WERI-Rb-1 (cell line): ENCODE results near the gene F2RL1.
"Not testable (repeated sequence)": the region's sequence is repeated elsewhere in the genome, so short reads cannot be mapped to it uniquely, and the experiment has no call there.

Source experiments
- DNase-seq: peaks from one replicate; pipeline ENCODE4 v3.0.0-alpha.2; 2020
- H3K27ac ChIP-seq: fragments of 250-450 bp; sonication (Bioruptor Pico); 2 replicates; pipeline ENCODE4 v1.5.1; 2020; ENCODE audit warnings: mild to moderate bottlenecking, moderate library complexity
- H3K27me3 ChIP-seq: fragments of 250-450 bp; sonication (Bioruptor Pico); 2 replicates; pipeline ENCODE4 v1.5.1; 2021; ENCODE audit warnings: mild to moderate bottlenecking, low read depth, moderate library complexity; ENCODE audit not compliant: insufficient read depth, severe bottlenecking
- H3K36me3 ChIP-seq: fragments of 250-450 bp; sonication (Bioruptor Pico); 2 replicates; pipeline ENCODE4 v1.5.1; 2020; ENCODE audit warnings: mild to moderate bottlenecking, moderate library complexity
- H3K4me3 ChIP-seq: 2 replicates; pipeline ENCODE4 v1.5.1; 2011; ENCODE audit warnings: low read depth, mild to moderate bottlenecking, control low read depth, low read length
- H3K9me3 ChIP-seq: fragments of 250-450 bp; sonication (Bioruptor Pico); 2 replicates; pipeline ENCODE4 v1.5.1; 2021; ENCODE audit warnings: mild to moderate bottlenecking, moderate library complexity; ENCODE audit not compliant: severe bottlenecking
- CTCF ChIP-seq: IDR thresholded peaks from 2 replicates; pipeline ENCODE4 v1.5.1; 2011; ENCODE audit warnings: low read depth, mild to moderate bottlenecking, control low read depth, inconsistent platforms, low read length

F2RL1 gene

GRCh38 chr5:76816110-76816831 lies 2.6 kb upstream of the F2RL1 start:
- H3K36me3 ChIP-seq: no peaks in the 10 kb centered on the region
- no peak for DNase-seq
- no peak overlapping the region for H3K4me3 ChIP-seq
- no peaks in the 10 kb centered on the region for H3K27me3 ChIP-seq
- TF ChIP-seq CTCF: no peak
- H3K27ac ChIP-seq: no peak overlapping the region
- H3K9me3 ChIP-seq: peaks cover 3% of the 10 kb centered on the region

DNA sequence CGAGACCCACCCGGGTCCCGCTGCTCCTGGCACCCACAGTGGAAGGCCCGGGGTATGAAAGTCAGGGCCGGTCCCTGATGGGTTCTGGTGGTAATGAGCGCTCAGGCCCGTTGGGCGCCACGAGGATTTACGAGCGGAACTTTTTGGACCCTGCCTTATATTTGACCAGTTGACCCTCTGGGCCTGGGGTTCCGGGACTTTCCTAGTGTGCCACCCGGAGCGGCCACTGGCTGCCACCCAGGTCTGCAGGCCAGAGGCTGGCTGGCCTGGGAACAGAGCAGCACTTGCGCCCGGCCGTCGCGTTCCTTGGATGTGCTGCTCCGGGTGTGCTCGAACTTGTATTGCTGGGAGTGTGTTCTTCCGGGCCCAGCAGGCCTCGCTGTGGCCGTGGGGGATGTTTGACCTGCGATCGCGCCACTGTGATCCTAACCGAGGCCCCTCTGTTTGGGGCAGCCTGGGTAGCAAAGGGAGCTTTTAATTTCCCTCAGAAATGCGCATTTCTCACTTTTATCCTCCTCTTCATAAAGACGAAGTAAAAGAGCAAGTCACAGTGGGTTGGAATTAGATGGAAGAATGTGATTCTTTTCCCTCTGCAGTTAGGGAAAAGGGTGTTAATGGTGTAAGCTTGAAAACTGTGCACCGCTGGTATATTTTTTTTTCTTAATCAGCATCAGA lies 1.2 kb downstream of the F2RL1 start:
- Histone ChIP-seq H3K27ac (no peak overlapping the region), H3K4me3 (no peak overlapping the region), H3K27me3 (no peaks in the 10 kb centered on the region), H3K36me3 (no peaks in the 10 kb centered on the region), H3K9me3 (no peaks in the 10 kb centered on the region)
- no peak for TF ChIP-seq CTCF
- DNase-seq: no peak

GRCh38 chr5:76820526-76820890 lies 1.7 kb downstream of the F2RL1 start:
- no peak for DNase-seq
- no peak for TF ChIP-seq CTCF
- Histone ChIP-seq H3K9me3 (no peaks in the 10 kb centered on the region), H3K4me3 (no peak overlapping the region), H3K27ac (no peak overlapping the region), H3K36me3 (no peaks in the 10 kb centered on the region), H3K27me3 (no peaks in the 10 kb centered on the region)

- no peak overlapping the region for H3K27ac ChIP-seq
- no peak for TF ChIP-seq CTCF
- no peak overlapping the region for H3K4me3 ChIP-seq
Observed at GRCh38 chr5:76821136-76821535, 2.3 kb downstream of the F2RL1 start.

DNA sequence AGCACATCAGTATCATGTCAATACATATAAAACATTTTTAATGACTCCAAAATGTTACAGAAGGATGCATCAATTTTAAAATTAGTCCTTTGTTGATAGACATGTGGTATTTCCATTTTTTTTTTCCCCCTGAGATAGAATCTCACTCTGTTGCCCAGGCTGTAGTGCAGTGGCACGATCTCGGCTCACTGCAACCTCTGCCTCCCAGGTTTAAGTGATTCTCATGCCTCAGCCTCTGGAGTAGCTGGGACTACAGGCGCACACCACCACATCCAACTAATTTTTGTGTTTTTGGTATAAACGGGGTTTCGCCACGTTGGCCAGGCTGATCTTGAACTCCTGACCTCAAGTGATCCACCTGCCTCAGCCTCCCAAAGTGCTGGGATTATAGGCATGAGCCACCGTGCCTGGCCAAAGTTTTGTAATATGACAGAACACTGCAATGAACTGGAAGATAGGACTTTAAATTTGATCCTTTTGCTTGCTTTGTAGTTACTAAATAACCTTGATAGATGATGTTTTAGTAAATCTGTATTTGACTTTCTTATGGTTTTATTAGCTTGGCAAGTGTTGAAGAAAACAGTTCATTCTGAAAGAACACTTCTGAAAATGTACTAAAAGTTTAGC lies 3.4 kb downstream of the F2RL1 start:
- DNase-seq, H3K27ac ChIP-seq, H3K9me3 ChIP-seq, H3K36me3 ChIP-seq, H3K27me3 ChIP-seq, H3K4me3 ChIP-seq: not testable (repeated sequence)

More at GRCh38 chr5:76821136-76821535, 2.3 kb downstream of the F2RL1 start:
- Histone ChIP-seq H3K9me3 (no peaks in the 10 kb centered on the region), H3K36me3 (no peaks in the 10 kb centered on the region), H3K27me3 (no peaks in the 10 kb centered on the region)
- DNase-seq: no peak

DNA sequence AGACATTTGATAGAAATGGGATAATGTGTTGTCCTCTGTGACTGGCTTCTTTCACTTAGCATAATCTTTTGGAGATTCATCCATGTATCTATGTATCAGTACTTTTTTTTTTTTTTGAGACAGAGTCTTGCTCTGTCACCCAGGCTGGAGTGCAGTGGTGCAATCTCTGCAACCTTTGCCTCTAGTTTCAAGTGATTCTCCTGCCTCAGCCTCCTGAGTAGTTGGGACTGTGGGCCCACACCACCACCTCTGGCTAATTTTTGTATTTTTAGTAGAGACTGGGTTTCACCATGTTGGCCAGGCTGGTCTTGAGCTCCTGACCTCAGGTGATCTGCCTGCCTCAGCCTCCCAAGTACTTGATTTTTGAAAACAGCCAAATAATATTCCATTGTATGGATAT lies 7.6 kb downstream of the F2RL1 start:
- not testable (repeated sequence) for H3K36me3 ChIP-seq, H3K9me3 ChIP-seq, H3K27ac ChIP-seq, DNase-seq, H3K27me3 ChIP-seq, H3K4me3 ChIP-seq
